Measurements from ENCODE around the gene CSN1S1. TPM values are rescaled to one million over a fixed set of nuclear protein-coding genes. Genes with fewer than 3 reads are reported as not detected.

CSN1S1 gene
- total RNA-seq, 2 experiments from 2014 or later = not detected

- ChIA-PET POLR2A (no interaction called here), CTCF (interaction anchor here (1.8 kb wide), 1 partner anchor 12 kb away, joined by 5 read pairs; no protein-coding TSS in a partner anchor)
- Mint-ChIP-seq H3K4me3 (no peak within 1 kb of the TSS), H3K27me3 (no peaks in the 10 kb centered on the region), H3K36me3 (ENCODE audit: low read depth) (no peaks in the 10 kb centered on the region), H3K9me3 (no peaks in the 10 kb centered on the region), H3K27ac (no peak within 1 kb of the TSS), H3K4me1 (ENCODE audit: low read depth) (no peaks in the 10 kb centered on the region)
- intact Hi-C loops (cut with micrococcal nuclease) = no loop called here
- no peak for ATAC-seq
- no peak for DNase-seq
- TF ChIP-seq CTCF (IDR thresholded peaks at IDR 0.05) = no peak
Measured at GRCh38 chr4:69965628-69966027, 34.8 kb downstream of the CSN1S1 start, which contains the start of gene CSN2. Gene CSN2 (minus strand): TSS chr4:69965728. CDS start chr4:69960995, 4,733 bp downstream.

- Mint-ChIP-seq H3K4me1 (ENCODE audit: low read depth) (no peaks in the 10 kb centered on the region), H3K9me3 (no peaks in the 10 kb centered on the region), H3K4me3 (no peak overlapping the region), H3K27ac (no peak overlapping the region), H3K36me3 (ENCODE audit: low read depth) (no peaks in the 10 kb centered on the region), H3K27me3 (no peaks in the 10 kb centered on the region)
- DNase-seq = no peak
- ATAC-seq = no peak
- ChIA-PET POLR2A (no interaction called here), CTCF (no interaction called here)
- intact Hi-C loops (cut with micrococcal nuclease) = no loop called here
- TF ChIP-seq CTCF (IDR thresholded peaks at IDR 0.05) = no peak
Measured at GRCh38 chr4:69970071-69970470, 39.2 kb downstream of the CSN1S1 start.

GRCh38 chr4:69974631-69975030 lies 43.8 kb downstream of the CSN1S1 start:
- intact Hi-C loops (cut with micrococcal nuclease) = no loop called here
- Mint-ChIP-seq H3K27ac (no peak overlapping the region), H3K36me3 (ENCODE audit: low read depth) (no peaks in the 10 kb centered on the region), H3K9me3 (no peaks in the 10 kb centered on the region), H3K4me1 (ENCODE audit: low read depth) (no peaks in the 10 kb centered on the region), H3K27me3 (no peaks in the 10 kb centered on the region), H3K4me3 (no peak overlapping the region)
- ChIA-PET POLR2A (no interaction called here), CTCF (no interaction called here)
- ATAC-seq = no peak
- DNase-seq = no peak
- no peak for TF ChIP-seq CTCF (IDR thresholded peaks at IDR 0.05)

- ChIA-PET POLR2A (no interaction called here), CTCF (interaction anchor here (1.8 kb wide), 1 partner anchor 12 kb away, joined by 5 read pairs; the partner anchor contains the start of gene CSN2)
- Mint-ChIP-seq H3K27ac (no peak overlapping the region), H3K27me3 (no peaks in the 10 kb centered on the region), H3K9me3 (no peaks in the 10 kb centered on the region), H3K4me1 (ENCODE audit: low read depth) (no peaks in the 10 kb centered on the region), H3K4me3 (no peak overlapping the region), H3K36me3 (ENCODE audit: low read depth) (no peaks in the 10 kb centered on the region)
- DNase-seq (no peak), ATAC-seq (no peak)
- TF ChIP-seq CTCF (IDR thresholded peaks at IDR 0.05) = no peak
- intact Hi-C loops (cut with micrococcal nuclease) = no loop called here
Measured at GRCh38 chr4:69977582-69977981, 46.7 kb downstream of the CSN1S1 start.

GRCh38 chr4:69984030-69984443 lies 53.2 kb downstream of the CSN1S1 start:
- ChIA-PET CTCF (no interaction called here), POLR2A (no interaction called here)
- DNase-seq (no peak), ATAC-seq (no peak)
- intact Hi-C loops (cut with micrococcal nuclease) = no loop called here
- TF ChIP-seq CTCF (IDR thresholded peaks at IDR 0.05) = no peak
- Mint-ChIP-seq H3K4me1 (ENCODE audit: low read depth) (no peaks in the 10 kb centered on the region), H3K27ac (no peak overlapping the region), H3K27me3 (no peaks in the 10 kb centered on the region), H3K4me3 (no peak overlapping the region), H3K9me3 (no peaks in the 10 kb centered on the region), H3K36me3 (ENCODE audit: low read depth) (no peaks in the 10 kb centered on the region)

Measured in activated CD8-positive, alpha-beta T cell treated with anti-CD3 and anti-CD28 coated beads for 36 hours (primary cell).